Measurements from ENCODE around the gene WDR70.

The WDR70 gene

DNA sequence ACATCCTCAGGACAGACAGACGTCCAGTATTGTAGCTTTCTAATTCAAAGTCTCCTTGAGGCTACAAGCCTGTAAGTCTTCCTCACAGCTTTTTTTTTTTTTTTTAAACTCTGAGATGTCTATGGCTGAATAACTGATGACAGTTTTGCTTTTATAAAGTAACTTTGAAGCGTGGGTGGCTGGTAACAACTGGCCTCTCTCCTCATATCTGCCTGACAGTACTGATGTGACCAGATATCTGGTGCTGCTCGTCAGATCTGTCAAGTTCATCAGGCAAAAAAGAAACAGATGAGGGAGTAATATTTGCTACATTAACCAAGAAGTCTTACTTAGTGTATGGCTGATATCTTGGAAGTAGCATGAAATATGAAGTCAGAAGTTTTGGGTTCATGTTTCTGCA is 388.1 kb downstream of the WDR70 start:
- Histone ChIP-seq H3K27me3 (ENCODE audit: control insufficient read depth in 2 of 2, insufficient read depth in 2 of 2, low read length in 2 of 2) (no peaks in the 10 kb centered on the region), H3K27ac (ENCODE audit: low read depth in 2 of 2, low read length in 2 of 2) (no peak overlapping the region), H3K36me3 (ENCODE audit: control insufficient read depth in 2 of 2, insufficient read depth in 2 of 2, low read length in 2 of 2) (no peaks in the 10 kb centered on the region), H3K4me1 (ENCODE audit: control insufficient read depth in 2 of 2, insufficient read depth in 2 of 2, low read length in 2 of 2) (no peaks in the 10 kb centered on the region), H3K9ac (ENCODE audit: low read depth in 1 of 2, low read length in 2 of 2) (no peak overlapping the region), H3K9me3 (ENCODE audit: control insufficient read depth in 2 of 2, low read length in 2 of 2) (no peaks in the 10 kb centered on the region), H3K4me3 (ENCODE audit: low read length in 2 of 2) (no peak overlapping the region)

DNA sequence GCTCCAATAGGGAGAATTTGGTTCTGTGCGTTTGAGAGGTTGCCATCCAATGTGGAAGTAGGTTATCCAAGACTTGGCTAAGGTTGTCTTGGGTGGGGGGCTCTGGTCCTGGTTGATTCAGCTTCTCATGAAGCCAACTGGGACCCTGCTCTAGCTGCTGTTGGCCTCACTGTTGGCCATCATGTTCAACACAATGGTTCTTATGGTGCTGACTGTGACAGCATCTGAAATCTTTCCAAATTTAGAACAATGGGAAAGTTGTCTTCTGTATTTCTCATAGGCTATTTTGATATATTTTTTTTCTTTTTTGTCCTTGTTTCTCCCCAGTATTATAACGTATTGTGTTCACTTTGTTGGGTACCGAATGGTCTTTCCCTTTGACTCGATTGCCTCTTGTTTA is 388.8 kb downstream of the WDR70 start:
- no peaks in the 10 kb centered on the region for H3K27me3 ChIP-seq (ENCODE audit: control insufficient read depth in 2 of 2, insufficient read depth in 2 of 2, low read length in 2 of 2)
- H3K4me1 ChIP-seq (ENCODE audit: control insufficient read depth in 2 of 2, insufficient read depth in 2 of 2, low read length in 2 of 2): no peaks in the 10 kb centered on the region
- H3K9ac ChIP-seq (ENCODE audit: low read depth in 1 of 2, low read length in 2 of 2): no peak overlapping the region
- H3K27ac ChIP-seq (ENCODE audit: low read depth in 2 of 2, low read length in 2 of 2): no peak overlapping the region
- H3K36me3 ChIP-seq (ENCODE audit: control insufficient read depth in 2 of 2, insufficient read depth in 2 of 2, low read length in 2 of 2): no peaks in the 10 kb centered on the region
- no peak overlapping the region for H3K4me3 ChIP-seq (ENCODE audit: low read length in 2 of 2)
- no peaks in the 10 kb centered on the region for H3K9me3 ChIP-seq (ENCODE audit: control insufficient read depth in 2 of 2, low read length in 2 of 2)

DNA sequence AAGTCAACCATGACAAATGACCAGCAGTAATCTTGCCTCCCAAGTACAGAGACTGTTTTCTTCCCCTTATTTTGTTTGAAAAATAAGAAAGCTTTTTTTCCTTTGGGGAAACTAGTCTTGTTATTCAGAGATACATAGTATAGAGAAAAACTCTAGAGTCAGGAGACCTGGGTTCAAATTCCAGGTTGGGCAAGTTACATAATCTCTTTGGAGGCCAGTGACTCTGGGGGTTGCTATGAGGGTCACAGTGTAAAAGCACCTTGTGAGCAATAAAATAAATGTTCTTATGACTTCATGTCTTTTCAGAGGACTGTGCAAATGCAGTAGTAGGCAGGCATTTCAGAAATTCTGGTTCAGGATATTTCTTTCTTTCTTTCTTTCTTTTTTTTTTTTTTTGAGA is 389.3 kb downstream of the WDR70 start:
- Histone ChIP-seq H3K9ac (ENCODE audit: low read depth in 1 of 2, low read length in 2 of 2) (no peak overlapping the region), H3K9me3 (ENCODE audit: control insufficient read depth in 2 of 2, low read length in 2 of 2) (no peaks in the 10 kb centered on the region), H3K36me3 (ENCODE audit: control insufficient read depth in 2 of 2, insufficient read depth in 2 of 2, low read length in 2 of 2) (no peaks in the 10 kb centered on the region), H3K27me3 (ENCODE audit: control insufficient read depth in 2 of 2, insufficient read depth in 2 of 2, low read length in 2 of 2) (no peaks in the 10 kb centered on the region), H3K4me3 (ENCODE audit: low read length in 2 of 2) (no peak overlapping the region), H3K4me1 (ENCODE audit: control insufficient read depth in 2 of 2, insufficient read depth in 2 of 2, low read length in 2 of 2) (no peaks in the 10 kb centered on the region), H3K27ac (ENCODE audit: low read depth in 2 of 2, low read length in 2 of 2) (no peak overlapping the region)

DNA sequence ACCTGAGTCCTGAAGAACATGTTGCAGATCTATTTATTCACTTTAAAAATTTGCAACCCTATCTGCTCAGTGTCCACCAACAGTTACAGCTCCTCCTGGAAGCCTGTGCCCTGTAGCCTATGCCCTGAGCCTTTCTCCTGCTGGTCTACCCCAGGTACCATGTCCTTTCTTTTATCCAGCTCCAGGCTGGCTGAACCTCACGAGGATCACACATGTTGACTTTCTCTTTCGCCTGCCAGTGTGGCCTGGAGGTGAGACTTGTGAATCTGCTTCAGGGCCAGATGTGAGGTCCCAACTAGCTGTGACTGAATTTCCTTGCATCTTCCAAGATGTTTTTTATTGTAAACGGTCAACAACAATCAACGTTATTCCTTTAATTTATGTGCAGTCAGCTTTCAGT is 390.0 kb downstream of the WDR70 start:
- no peaks in the 10 kb centered on the region for H3K4me1 ChIP-seq (ENCODE audit: control insufficient read depth in 2 of 2, insufficient read depth in 2 of 2, low read length in 2 of 2)
- H3K4me3 ChIP-seq (ENCODE audit: low read length in 2 of 2): no peak overlapping the region
- no peak overlapping the region for H3K27ac ChIP-seq (ENCODE audit: low read depth in 2 of 2, low read length in 2 of 2)
- no peaks in the 10 kb centered on the region for H3K9me3 ChIP-seq (ENCODE audit: control insufficient read depth in 2 of 2, low read length in 2 of 2)
- H3K9ac ChIP-seq (ENCODE audit: low read depth in 1 of 2, low read length in 2 of 2): no peak overlapping the region
- H3K36me3 ChIP-seq (ENCODE audit: control insufficient read depth in 2 of 2, insufficient read depth in 2 of 2, low read length in 2 of 2): no peaks in the 10 kb centered on the region
- H3K27me3 ChIP-seq (ENCODE audit: control insufficient read depth in 2 of 2, insufficient read depth in 2 of 2, low read length in 2 of 2): no peaks in the 10 kb centered on the region

DNA sequence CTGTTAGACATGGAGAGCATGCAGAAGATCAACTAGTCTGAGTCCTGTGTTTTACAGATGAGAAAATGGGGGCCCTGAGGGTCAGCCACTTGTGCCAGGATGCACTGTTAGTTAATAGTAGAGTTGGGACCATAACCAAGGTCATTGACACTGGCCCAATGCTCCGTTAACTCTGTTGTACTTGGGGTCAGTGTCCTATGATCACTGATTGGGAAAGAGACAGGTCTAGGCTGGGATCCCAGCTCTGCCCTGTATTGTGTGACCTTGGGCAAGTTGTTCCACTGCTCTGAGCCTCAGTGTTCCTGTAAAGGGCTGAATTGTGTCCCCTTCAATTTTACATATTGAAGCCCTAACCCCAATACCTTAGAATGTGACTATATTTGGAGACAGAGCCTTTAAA is 390.7 kb downstream of the WDR70 start:
- Histone ChIP-seq H3K9ac (ENCODE audit: low read depth in 1 of 2, low read length in 2 of 2) (no peak overlapping the region), H3K4me1 (ENCODE audit: control insufficient read depth in 2 of 2, insufficient read depth in 2 of 2, low read length in 2 of 2) (no peaks in the 10 kb centered on the region)

DNA sequence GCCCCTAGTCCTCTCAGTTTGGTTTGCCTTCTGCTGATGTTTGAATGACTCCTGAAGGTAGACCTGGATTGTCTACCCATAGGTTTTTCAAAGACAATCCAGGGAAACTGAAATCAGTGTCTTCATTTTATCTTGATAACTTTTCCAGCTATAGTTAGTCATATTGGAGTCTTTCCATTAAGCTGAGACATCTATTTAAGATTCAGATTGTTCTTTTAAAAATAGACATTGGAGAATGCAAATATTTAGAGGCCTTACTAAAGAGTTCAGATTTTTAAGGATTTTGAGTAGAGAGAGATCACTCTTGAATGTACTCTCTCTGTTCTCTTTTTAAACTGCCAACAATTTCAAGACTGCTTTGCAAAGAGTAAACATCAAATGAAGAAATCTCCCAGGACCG is 391.7 kb downstream of the WDR70 start:
- H3K9ac ChIP-seq (ENCODE audit: low read depth in 1 of 2, low read length in 2 of 2): no peak overlapping the region
- no peak overlapping the region for H3K27ac ChIP-seq (ENCODE audit: low read depth in 2 of 2, low read length in 2 of 2)
- H3K4me1 ChIP-seq (ENCODE audit: control insufficient read depth in 2 of 2, insufficient read depth in 2 of 2, low read length in 2 of 2): no peaks in the 10 kb centered on the region
- H3K4me3 ChIP-seq (ENCODE audit: low read length in 2 of 2): no peak overlapping the region
- no peaks in the 10 kb centered on the region for H3K36me3 ChIP-seq (ENCODE audit: control insufficient read depth in 2 of 2, insufficient read depth in 2 of 2, low read length in 2 of 2)
- H3K9me3 ChIP-seq (ENCODE audit: control insufficient read depth in 2 of 2, low read length in 2 of 2): peaks cover 2% of the 10 kb centered on the region in 2 donors
- H3K27me3 ChIP-seq (ENCODE audit: control insufficient read depth in 2 of 2, insufficient read depth in 2 of 2, low read length in 2 of 2): no peaks in the 10 kb centered on the region

More for the DNA sequence above, 390.7 kb downstream of the WDR70 start:
- Histone ChIP-seq H3K27me3 (ENCODE audit: control insufficient read depth in 2 of 2, insufficient read depth in 2 of 2, low read length in 2 of 2) (no peaks in the 10 kb centered on the region), H3K27ac (ENCODE audit: low read depth in 2 of 2, low read length in 2 of 2) (no peak overlapping the region), H3K36me3 (ENCODE audit: control insufficient read depth in 2 of 2, insufficient read depth in 2 of 2, low read length in 2 of 2) (no peaks in the 10 kb centered on the region), H3K4me3 (ENCODE audit: low read length in 2 of 2) (no peak overlapping the region), H3K9me3 (ENCODE audit: control insufficient read depth in 2 of 2, low read length in 2 of 2) (no peaks in the 10 kb centered on the region)

DNA sequence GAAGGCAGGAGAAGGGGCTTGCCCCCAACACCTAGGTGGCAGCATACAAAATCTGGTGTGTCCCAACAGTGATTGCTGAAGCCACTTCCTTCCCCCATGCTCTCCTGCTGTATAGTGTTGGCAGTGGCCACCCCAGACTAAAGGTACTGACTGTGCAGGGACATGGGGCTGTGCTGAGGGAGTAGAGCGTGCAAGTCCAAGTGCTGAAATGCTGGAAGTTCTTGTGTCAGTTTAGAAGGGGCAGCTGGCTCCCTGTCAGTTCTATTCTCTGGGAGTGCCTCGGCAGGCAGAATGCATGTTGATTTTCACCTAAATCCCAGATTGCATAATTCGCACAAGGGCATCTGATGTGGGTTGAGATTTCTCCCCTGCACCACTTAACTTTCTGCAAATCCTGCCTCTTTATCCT is 392.1 kb downstream of the WDR70 start:
- Histone ChIP-seq H3K27ac (ENCODE audit: low read depth in 2 of 2, low read length in 2 of 2) (no peak overlapping the region), H3K4me1 (ENCODE audit: control insufficient read depth in 2 of 2, insufficient read depth in 2 of 2, low read length in 2 of 2) (no peaks in the 10 kb centered on the region), H3K36me3 (ENCODE audit: control insufficient read depth in 2 of 2, insufficient read depth in 2 of 2, low read length in 2 of 2) (no peaks in the 10 kb centered on the region), H3K27me3 (ENCODE audit: control insufficient read depth in 2 of 2, insufficient read depth in 2 of 2, low read length in 2 of 2) (no peaks in the 10 kb centered on the region), H3K4me3 (ENCODE audit: low read length in 2 of 2) (no peak overlapping the region), H3K9ac (ENCODE audit: low read depth in 1 of 2, low read length in 2 of 2) (no peak overlapping the region), H3K9me3 (ENCODE audit: control insufficient read depth in 2 of 2, low read length in 2 of 2) (peaks cover 2% of the 10 kb centered on the region in 2 donors)

DNA sequence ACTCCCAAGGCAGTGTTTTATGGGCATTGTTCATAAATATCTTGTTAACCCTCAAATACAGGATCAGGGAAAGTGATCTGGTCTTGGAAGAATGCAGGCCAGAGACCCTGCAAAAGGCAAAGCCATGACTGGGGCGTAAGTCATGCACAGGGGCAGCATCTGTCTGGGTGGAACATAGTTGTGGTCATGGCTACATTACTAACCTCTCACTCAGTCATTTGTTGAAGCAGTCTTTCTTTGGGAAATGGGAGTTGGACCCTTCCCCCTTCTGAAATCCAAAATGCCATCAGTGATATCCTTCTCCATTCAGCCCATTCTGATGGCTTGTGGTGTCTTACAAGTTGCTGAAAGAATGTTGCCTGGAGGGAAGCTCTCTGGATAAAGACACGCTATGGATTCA is 392.6 kb downstream of the WDR70 start:
- Histone ChIP-seq H3K9ac (ENCODE audit: low read depth in 1 of 2, low read length in 2 of 2) (no peak overlapping the region), H3K36me3 (ENCODE audit: control insufficient read depth in 2 of 2, insufficient read depth in 2 of 2, low read length in 2 of 2) (no peaks in the 10 kb centered on the region), H3K27me3 (ENCODE audit: control insufficient read depth in 2 of 2, insufficient read depth in 2 of 2, low read length in 2 of 2) (no peaks in the 10 kb centered on the region), H3K27ac (ENCODE audit: low read depth in 2 of 2, low read length in 2 of 2) (no peak overlapping the region), H3K4me1 (ENCODE audit: control insufficient read depth in 2 of 2, insufficient read depth in 2 of 2, low read length in 2 of 2) (no peaks in the 10 kb centered on the region), H3K4me3 (ENCODE audit: low read length in 2 of 2) (no peak overlapping the region), H3K9me3 (ENCODE audit: control insufficient read depth in 2 of 2, low read length in 2 of 2) (peaks cover 2% of the 10 kb centered on the region in 2 donors)

DNA sequence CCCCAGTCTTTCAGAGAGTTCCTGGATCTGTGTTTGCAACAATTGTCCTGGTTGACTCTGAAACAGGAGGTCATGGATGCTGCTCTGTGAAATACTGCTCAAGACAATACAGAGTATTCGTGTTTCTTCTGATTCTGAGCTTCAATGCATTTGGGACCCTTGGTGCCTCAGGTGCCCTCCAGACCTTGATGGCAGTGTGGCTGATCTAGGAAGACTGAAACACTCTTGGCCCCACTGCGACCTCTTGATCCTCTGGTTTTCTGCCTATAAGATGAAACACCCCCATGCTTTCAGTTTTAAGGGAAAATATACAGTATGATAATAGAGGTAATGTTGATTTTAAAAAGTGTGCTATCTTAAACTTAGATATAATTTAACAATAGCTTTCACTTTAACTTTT is 393.1 kb downstream of the WDR70 start:
- Histone ChIP-seq H3K9ac (ENCODE audit: low read depth in 1 of 2, low read length in 2 of 2) (no peak overlapping the region), H3K27me3 (ENCODE audit: control insufficient read depth in 2 of 2, insufficient read depth in 2 of 2, low read length in 2 of 2) (no peaks in the 10 kb centered on the region), H3K27ac (ENCODE audit: low read depth in 2 of 2, low read length in 2 of 2) (no peak overlapping the region), H3K4me3 (ENCODE audit: low read length in 2 of 2) (no peak overlapping the region), H3K9me3 (ENCODE audit: control insufficient read depth in 2 of 2, low read length in 2 of 2) (peaks cover 2% of the 10 kb centered on the region in 2 donors), H3K36me3 (ENCODE audit: control insufficient read depth in 2 of 2, insufficient read depth in 2 of 2, low read length in 2 of 2) (no peaks in the 10 kb centered on the region), H3K4me1 (ENCODE audit: control insufficient read depth in 2 of 2, insufficient read depth in 2 of 2, low read length in 2 of 2) (no peaks in the 10 kb centered on the region)

DNA sequence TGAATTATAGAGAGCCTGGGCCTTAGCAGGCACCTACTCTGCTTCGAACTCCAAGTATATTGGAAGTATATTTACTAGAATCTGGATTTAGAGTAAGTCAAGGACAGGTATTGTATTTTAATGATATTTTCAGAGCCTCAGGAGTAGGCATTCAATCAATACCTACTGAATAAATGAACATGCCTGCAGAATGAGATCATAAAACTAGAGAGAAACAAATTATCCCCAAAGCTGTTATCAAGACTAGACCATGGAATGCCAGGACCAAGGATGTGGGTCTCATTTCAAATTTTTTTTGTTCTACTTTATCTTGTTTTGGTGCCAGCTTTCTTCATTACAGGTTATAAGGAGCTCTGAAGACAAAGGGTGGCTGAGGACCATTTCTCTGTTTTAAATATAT is 394.7 kb downstream of the WDR70 start:
- no peaks in the 10 kb centered on the region for H3K27me3 ChIP-seq (ENCODE audit: control insufficient read depth in 2 of 2, insufficient read depth in 2 of 2, low read length in 2 of 2)
- no peak overlapping the region for H3K9ac ChIP-seq (ENCODE audit: low read depth in 1 of 2, low read length in 2 of 2)
- H3K4me3 ChIP-seq (ENCODE audit: low read length in 2 of 2): no peak overlapping the region
- H3K27ac ChIP-seq (ENCODE audit: low read depth in 2 of 2, low read length in 2 of 2): no peak overlapping the region
- H3K9me3 ChIP-seq (ENCODE audit: control insufficient read depth in 2 of 2, low read length in 2 of 2): peaks cover 2% of the 10 kb centered on the region in 2 donors
- H3K36me3 ChIP-seq (ENCODE audit: control insufficient read depth in 2 of 2, insufficient read depth in 2 of 2, low read length in 2 of 2): no peaks in the 10 kb centered on the region
- H3K4me1 ChIP-seq (ENCODE audit: control insufficient read depth in 2 of 2, insufficient read depth in 2 of 2, low read length in 2 of 2): no peaks in the 10 kb centered on the region

DNA sequence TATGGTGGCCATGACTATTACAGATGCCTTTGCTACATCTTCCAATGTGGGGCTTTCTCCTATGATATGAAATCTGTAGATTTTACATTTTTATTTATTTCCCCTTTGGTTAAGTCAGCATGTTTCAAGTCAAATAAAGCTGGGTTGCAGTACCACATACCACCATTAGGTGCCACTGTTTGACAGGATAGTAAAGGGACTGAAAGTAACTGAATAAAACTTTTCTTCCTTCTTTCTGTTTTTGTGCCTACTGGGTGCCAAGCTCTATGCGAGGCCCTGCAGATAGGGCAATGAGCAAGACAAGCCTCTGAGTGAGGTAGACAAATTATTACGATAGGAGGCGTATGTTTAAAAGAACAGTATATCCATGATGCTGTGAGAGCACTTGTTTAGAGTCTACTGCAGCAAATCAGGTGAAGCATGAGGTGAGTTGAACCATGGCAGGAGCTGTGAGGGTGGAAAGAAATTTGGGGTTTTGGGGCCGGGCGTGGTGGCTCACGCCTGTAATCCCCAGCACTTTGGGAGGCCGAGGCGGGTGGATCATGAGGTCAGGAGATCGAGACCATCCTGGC is 395.9 kb downstream of the WDR70 start:
- no peaks in the 10 kb centered on the region for H3K36me3 ChIP-seq (ENCODE audit: control insufficient read depth in 2 of 2, insufficient read depth in 2 of 2, low read length in 2 of 2)
- H3K4me3 ChIP-seq (ENCODE audit: low read length in 2 of 2): no peak overlapping the region
- H3K9ac ChIP-seq (ENCODE audit: low read depth in 1 of 2, low read length in 2 of 2): no peak overlapping the region
- H3K27ac ChIP-seq (ENCODE audit: low read depth in 2 of 2, low read length in 2 of 2): no peak overlapping the region
- H3K27me3 ChIP-seq (ENCODE audit: control insufficient read depth in 2 of 2, insufficient read depth in 2 of 2, low read length in 2 of 2): no peaks in the 10 kb centered on the region
- no peaks in the 10 kb centered on the region for H3K4me1 ChIP-seq (ENCODE audit: control insufficient read depth in 2 of 2, insufficient read depth in 2 of 2, low read length in 2 of 2)
- peaks cover 2% of the 10 kb centered on the region in 2 donors for H3K9me3 ChIP-seq (ENCODE audit: control insufficient read depth in 2 of 2, low read length in 2 of 2)

Measured in mucosa of rectum (tissue), 2 donors.